Right forelimb (tissue), 1 donor: ENCODE data around the gene LUZP1.

Experiments
- DNase-seq: peaks from one replicate; pipeline ENCODE4 v3.0.0-alpha.2; 2018

Gene LUZP1

GRCh38 chr1:23080885-23081284, 87.8 kb downstream of the LUZP1 start:
- no peak for DNase-seq

- no peak for DNase-seq
These were observed 89.6 kb downstream of the LUZP1 start for GRCh38 chr1:23079025-23079424.

- DNase-seq, result no peak
These were observed 94.6 kb downstream of the LUZP1 start for GRCh38 chr1:23074012-23074411.

GRCh38 chr1:23069675-23070074, 99.0 kb downstream of the LUZP1 start:
- DNase-seq, result no peak

- no peak for DNase-seq
These were observed 99.5 kb downstream of the LUZP1 start for GRCh38 chr1:23069149-23069548.

GRCh38 chr1:23066075-23066474, 102.6 kb downstream of the LUZP1 start:
- no peak for DNase-seq

GRCh38 chr1:23065385-23065784, 103.3 kb downstream of the LUZP1 start:
- no peak for DNase-seq

GRCh38 chr1:23062271-23062670, 106.4 kb downstream of the LUZP1 start:
- DNase-seq, result no peak

- DNase-seq, result no peak
These were observed 111.4 kb downstream of the LUZP1 start for GRCh38 chr1:23057301-23057700.

- no peak for DNase-seq
These were observed 117.3 kb downstream of the LUZP1 start for GRCh38 chr1:23051290-23051909.

GRCh38 chr1:23050201-23050600, 118.5 kb downstream of the LUZP1 start:
- DNase-seq, result no peak

GRCh38 chr1:23044035-23044434, 124.6 kb downstream of the LUZP1 start:
- no peak for DNase-seq

GRCh38 chr1:23040509-23040908, 128.1 kb downstream of the LUZP1 start:
- no peak for DNase-seq

GRCh38 chr1:23039308-23039826, 129.3 kb downstream of the LUZP1 start:
- DNase-seq, result no peak

GRCh38 chr1:23037081-23037740, 131.4 kb downstream of the LUZP1 start:
- no peak for DNase-seq

GRCh38 chr1:23035823-23036452, 132.7 kb downstream of the LUZP1 start:
- DNase-seq, result no peak
